GM19238 (cell line): ENCODE results near the gene MAFF.

Source experiments
- DNase-seq: peaks from one replicate; pipeline ENCODE4 v3.0.0; 2011; ENCODE audit warnings: low spot score; ENCODE audit not compliant: insufficient read length

The MAFF gene

GRCh38 chr22:38247713-38248112 lies 45.9 kb downstream of the MAFF start:
- DNase-seq: no peak

GRCh38 chr22:38248280-38248679 lies 46.5 kb downstream of the MAFF start:
- no peak for DNase-seq

GRCh38 chr22:38249301-38249700 lies 47.5 kb downstream of the MAFF start:
- DNase-seq: no peak

- no peak for DNase-seq
Observed at GRCh38 chr22:38249803-38250642, 48.2 kb downstream of the MAFF start.

- no peak for DNase-seq
Observed at GRCh38 chr22:38250643-38251340, 49.0 kb downstream of the MAFF start.

GRCh38 chr22:38251341-38251692 lies 49.5 kb downstream of the MAFF start:
- DNase-seq: no peak

- DNase-seq: no peak
Observed at GRCh38 chr22:38255697-38256096, 53.9 kb downstream of the MAFF start.

- no peak for DNase-seq
Observed at GRCh38 chr22:38257181-38257580, 55.4 kb downstream of the MAFF start.

GRCh38 chr22:38257650-38258250 lies 56.0 kb downstream of the MAFF start:
- no peak for DNase-seq

GRCh38 chr22:38258895-38259294 lies 57.1 kb downstream of the MAFF start:
- no peak for DNase-seq

GRCh38 chr22:38259370-38259769 lies 57.6 kb downstream of the MAFF start:
- DNase-seq: no peak

- DNase-seq: no peak
Observed at GRCh38 chr22:38260761-38261681, 59.2 kb downstream of the MAFF start.

- no peak for DNase-seq
Observed at GRCh38 chr22:38262051-38262795, 60.4 kb downstream of the MAFF start.

- no peak for DNase-seq
Observed at GRCh38 chr22:38264322-38264843, 62.6 kb downstream of the MAFF start.
